H1 (cell line): ENCODE measurements around the gene ORAI1. TPM values are rescaled to one million over a fixed set of nuclear protein-coding genes. Genes with fewer than 3 reads are reported as not detected.

Source experiments
- CTCF ChIA-PET: fragments of 300-600 bp; sonication (Branson Sonifier 250); formaldehyde crosslinking; loops from one replicate; lab custom pipeline; 2021; ENCODE audit not compliant: partially characterized antibody; lab: Charles Lee
- POLR2A ChIA-PET: fragments of 300-600 bp; sonication (Branson Sonifier 250); formaldehyde crosslinking; loops from one replicate; lab custom pipeline; 2021; ENCODE audit warnings: inconsistent platforms; ENCODE audit not compliant: partially characterized antibody; lab: Charles Lee
- DNase-seq, 2 experiments: peaks; one replicate each; pipeline versions ENCODE4 v3.0.0 to v3.0.0-alpha.2; 2010 to 2022; ENCODE audit warnings: low spot score in 2 of 2, low read depth in 1 of 2, mixed read lengths in 1 of 2
- FAIRE-seq: peaks from 2 replicates; lab custom pipeline; 2011; peaks lifted over from hg19 to GRCh38; lab: Jason Lieb, UNC
- H2AFZ ChIP-seq: 2 replicates; pipeline ENCODE4 v1.8.1; 2012; ENCODE audit warnings: low read length, inconsistent platforms
- H2AK5ac ChIP-seq: 2 replicates; pipeline ENCODE4 v1.6.1; 2013; ENCODE audit warnings: low read depth, low read length
- H2BK120ac ChIP-seq: replicated peaks from 2 replicates; pipeline ENCODE3; 2013; ENCODE audit warnings: low read depth, low read length, inconsistent platforms
- H2BK12ac ChIP-seq: 2 replicates; pipeline ENCODE4 v1.6.1; 2013; ENCODE audit warnings: low read depth, low read length
- H2BK15ac ChIP-seq: 2 replicates; pipeline ENCODE4 v1.6.1; 2013; ENCODE audit warnings: low read length
- H2BK20ac ChIP-seq: 2 replicates; pipeline ENCODE4 v1.6.1; 2013; ENCODE audit warnings: low read length
- H2BK5ac ChIP-seq: 2 replicates; pipeline ENCODE4 v1.6.1; 2013; ENCODE audit warnings: low read depth, low read length
- H3K14ac ChIP-seq: 2 replicates; pipeline ENCODE4 v1.6.1; 2013; ENCODE audit warnings: inconsistent platforms; ENCODE audit not compliant: insufficient read length
- H3K18ac ChIP-seq: 2 replicates; pipeline ENCODE4 v1.6.1; 2013; ENCODE audit warnings: low read length; ENCODE audit errors: extremely low read depth
- H3K23ac ChIP-seq: 2 replicates; pipeline ENCODE4 v1.6.1; 2013; ENCODE audit warnings: inconsistent platforms; ENCODE audit not compliant: insufficient read length
- H3K23me2 ChIP-seq: 2 replicates; pipeline ENCODE4 v1.6.1; 2013; ENCODE audit warnings: low read depth, low read length
- H3K27ac ChIP-seq: 2 replicates; pipeline ENCODE4 v1.6.1; 2011; ENCODE audit warnings: low read depth, low read length, inconsistent platforms
- H3K27me3 ChIP-seq, 4 experiments: replicated peaks in 1 of 4; 1 replicate in 1 of 4; 2 replicates in 3 of 4; pipeline versions ENCODE4 v1.6.1 to v1.8.1; 2011 to 2013; ENCODE audit warnings: low read length in 3 of 4, mild to moderate bottlenecking in 3 of 4, inconsistent platforms in 2 of 4, mixed read lengths in 2 of 4, moderate library complexity in 1 of 4; ENCODE audit not compliant: control insufficient read depth in 3 of 4, insufficient read depth in 3 of 4; ENCODE audit errors: extremely low read depth in 1 of 4
- H3K36me3 ChIP-seq, 4 experiments: 2 replicates each; pipeline versions ENCODE4 v1.6.1 to v1.8.1; 2011 to 2013; ENCODE audit warnings: mild to moderate bottlenecking in 4 of 4, low read length in 3 of 4, moderate library complexity in 2 of 4, control low read depth in 1 of 4, inconsistent platforms in 1 of 4; ENCODE audit not compliant: insufficient read depth in 4 of 4, control insufficient read depth in 2 of 4
- H3K4ac ChIP-seq: replicated peaks from 2 replicates; pipeline ENCODE3; 2013; ENCODE audit warnings: low read length, low read depth, mixed read lengths, inconsistent platforms; ENCODE audit not compliant: insufficient read length
- H3K4me1 ChIP-seq, 4 experiments: replicated peaks in 1 of 4; 1 replicate in 1 of 4; 2 replicates in 3 of 4; pipeline versions ENCODE4 v1.6.1 to v1.8.1; 2011 to 2013; ENCODE audit warnings: low read length in 3 of 4, inconsistent platforms in 2 of 4, mixed read lengths in 1 of 4; ENCODE audit not compliant: insufficient read depth in 4 of 4, control insufficient read depth in 3 of 4
- H3K4me2 ChIP-seq, 2 experiments: 2 replicates each; pipeline versions ENCODE4 v1.6.1 to v1.8.1; 2011 to 2013; ENCODE audit warnings: low read depth in 2 of 2, low read length in 2 of 2, control low read depth in 1 of 2, inconsistent platforms in 1 of 2, mild to moderate bottlenecking in 1 of 2; ENCODE audit not compliant: insufficient read depth in 1 of 2
- H3K4me3 ChIP-seq, 4 experiments: fragments of 200-600, 300-600 bp in 1 of 4; sonication (generic), shearing (Covaris generic), sonication (Bioruptor Twin) in 1 of 4; 2 replicates each; pipeline versions ENCODE4 v1.5.1 to v1.8.1; 2011 to 2016; ENCODE audit warnings: low read length in 4 of 4, low read depth in 3 of 4, control low read depth in 2 of 4, inconsistent platforms in 2 of 4, mild to moderate bottlenecking in 2 of 4, mixed read lengths in 1 of 4, moderate library complexity in 1 of 4; ENCODE audit not compliant: insufficient read depth in 2 of 4; ENCODE audit errors: extremely low read depth in 1 of 4
- H3K56ac ChIP-seq: replicated peaks from 2 replicates; pipeline ENCODE3; 2013; ENCODE audit warnings: low read depth, mild to moderate bottlenecking, mixed read lengths, low read length, inconsistent platforms; ENCODE audit not compliant: insufficient read length
- H3K79me1 ChIP-seq: 2 replicates; pipeline ENCODE4 v1.6.1; 2013; ENCODE audit warnings: low read depth, low read length, control low read depth
- H3K79me2 ChIP-seq, 2 experiments: 2 replicates each; pipeline versions ENCODE4 v1.6.1 to v1.8.1; 2012 to 2013; ENCODE audit warnings: low read length in 2 of 2, mild to moderate bottlenecking in 2 of 2, inconsistent platforms in 1 of 2; ENCODE audit not compliant: insufficient read depth in 2 of 2, control insufficient read depth in 1 of 2
- H3K9ac ChIP-seq, 4 experiments: replicated peaks in 1 of 4; 1 replicate in 1 of 4; 2 replicates in 3 of 4; pipeline versions ENCODE4 v1.6.1 to v1.8.1; 2011 to 2013; ENCODE audit warnings: low read depth in 3 of 4, low read length in 3 of 4, control low read depth in 2 of 4, mild to moderate bottlenecking in 2 of 4, moderate library complexity in 2 of 4, inconsistent platforms in 1 of 4; ENCODE audit errors: extremely low read depth in 1 of 4
- H3K9me3 ChIP-seq, 2 experiments: 2 replicates each; pipeline versions ENCODE4 v1.6.1 to v1.8.1; 2012 to 2013; ENCODE audit warnings: mild to moderate bottlenecking in 2 of 2, moderate library complexity in 2 of 2, control low read depth in 1 of 2, inconsistent platforms in 1 of 2, low read depth in 1 of 2, low read length in 1 of 2, mixed read lengths in 1 of 2; ENCODE audit not compliant: insufficient read depth in 2 of 2
- H4K20me1 ChIP-seq, 2 experiments: replicated peaks in 1 of 2; 2 replicates each; pipeline versions ENCODE3 to v1.8.1; 2011 to 2013; ENCODE audit warnings: inconsistent platforms in 2 of 2, low read length in 2 of 2, mild to moderate bottlenecking in 1 of 2; ENCODE audit not compliant: insufficient read depth in 2 of 2, control insufficient read depth in 1 of 2
- H4K5ac ChIP-seq: 2 replicates; pipeline ENCODE4 v1.6.1; 2013; ENCODE audit warnings: low read length, low read depth, mixed read lengths, inconsistent platforms; ENCODE audit not compliant: insufficient read length
- H4K8ac ChIP-seq: 2 replicates; pipeline ENCODE4 v1.8.0; 2013; ENCODE audit warnings: mild to moderate bottlenecking, moderate library complexity, low read length, inconsistent platforms; ENCODE audit not compliant: insufficient read depth; ENCODE audit errors: extremely low read depth
- H4K91ac ChIP-seq: replicated peaks from 2 replicates; pipeline ENCODE3; 2013; ENCODE audit warnings: low read length, mixed read lengths, inconsistent platforms; ENCODE audit not compliant: insufficient read length
- ATF3 ChIP-seq: IDR thresholded peaks from 2 replicates; pipeline ENCODE4 v1.6.1; 2011; ENCODE audit warnings: low read depth, mild to moderate bottlenecking, low read length; ENCODE audit not compliant: insufficient read depth
- CBX5 ChIP-seq: fragments of 300-800, 300-1000 bp; sonication (generic); IDR thresholded peaks from 2 replicates; pipeline ENCODE4 v1.7.1; 2016; ENCODE audit warnings: antibody characterized with exemption, low read length, low read depth
- CHD2 ChIP-seq: IDR thresholded peaks from 2 replicates; pipeline ENCODE4 v1.6.1; 2012; ENCODE audit warnings: low read length, improper control_type of control experiment
- EGR1 ChIP-seq: IDR thresholded peaks from 2 replicates; pipeline ENCODE4 v1.6.1; 2011; ENCODE audit warnings: low read depth, low read length, borderline replicate concordance
- EP300 ChIP-seq, 2 experiments: IDR thresholded peaks; 1 replicate in 1 of 2; 2 replicates in 1 of 2; pipeline ENCODE4 v1.6.1; 2011 to 2012; ENCODE audit warnings: low read depth in 2 of 2, low read length in 2 of 2, mild to moderate bottlenecking in 2 of 2, borderline replicate concordance in 1 of 2, inconsistent platforms in 1 of 2, moderate library complexity in 1 of 2
- HDAC2 ChIP-seq, 2 experiments: fragments of 300-600 bp in 1 of 2; sonication (generic) in 1 of 2; IDR thresholded peaks; 2 replicates each; pipeline ENCODE4 v1.6.1; 2011 to 2012; ENCODE audit warnings: low read depth in 2 of 2, low read length in 2 of 2, mild to moderate bottlenecking in 2 of 2, moderate library complexity in 2 of 2, borderline replicate concordance in 1 of 2, inconsistent platforms in 1 of 2
- MAFK ChIP-seq: IDR thresholded peaks from 2 replicates; pipeline ENCODE4 v1.6.1; 2012; ENCODE audit warnings: low read depth, mild to moderate bottlenecking, improper control_type of control experiment, low read length
- NANOG ChIP-seq: IDR thresholded peaks from 2 replicates; pipeline ENCODE4 v1.6.1; 2011; ENCODE audit warnings: low read length, low read depth, mild to moderate bottlenecking, inconsistent platforms; ENCODE audit not compliant: insufficient read depth, poor library complexity, severe bottlenecking
- POU5F1 ChIP-seq: IDR thresholded peaks from 2 replicates; pipeline ENCODE4 v1.6.1; 2011; ENCODE audit warnings: low read depth, mild to moderate bottlenecking, low read length, moderate library complexity
- SIN3A ChIP-seq, 2 experiments: IDR thresholded peaks in 1 of 2; conservative IDR thresholded peaks in 1 of 2; 2 replicates each; pipeline ENCODE4 v1.6.1; 2011 to 2012; ENCODE audit warnings: low read length in 2 of 2, improper control_type of control experiment in 1 of 2, low read depth in 1 of 2, mild to moderate bottlenecking in 1 of 2
- SUZ12 ChIP-seq: fragments of 200-600 bp; sonication (generic); IDR thresholded peaks from 2 replicates; pipeline ENCODE4 v1.6.1; 2012; ENCODE audit warnings: mild to moderate bottlenecking, inconsistent platforms, low read length, moderate library complexity, mixed read lengths
- TCF12 ChIP-seq: IDR thresholded peaks from 2 replicates; pipeline ENCODE4 v1.6.1; 2011; ENCODE audit warnings: low read depth, mild to moderate bottlenecking, low read length
- TEAD4 ChIP-seq: IDR thresholded peaks from 2 replicates; pipeline ENCODE4 v1.6.1; 2012; ENCODE audit warnings: low read depth, low read length, inconsistent platforms, mixed read lengths
- WGBS, 2 experiments: shearing (Covaris generic) in 1 of 2; methylation state at CpG; one replicate each; pipeline versions ENCODE4 v1.1.6 to v1.1.7; 2013 to 2015; ENCODE audit warnings: low lambda C conversion rate in 2 of 2, mixed read lengths in 2 of 2, inconsistent platforms in 1 of 2, low coverage in 1 of 2, missing lambda C conversion rate in 1 of 2; ENCODE audit not compliant: insufficient replicate concordance in 2 of 2, insufficient coverage in 1 of 2, insufficient read length in 1 of 2; ENCODE audit errors: extremely low coverage in 1 of 2, missing lambda C conversion rate in 1 of 2; 5-methylcytosine and 5-hydroxymethylcytosine counted together
- polyA plus RNA-seq, 7 experiments: library from polyadenylated mRNA; depleted of rRNA in 3 of 7; stranded (reverse) in 5 of 7; unstranded in 2 of 7; fragments of >200 nt in 5 of 7; fragments of 200-250 nt in 2 of 7; gene quantifications; 1 replicate in 5 of 7; 2 replicates in 1 of 7; 4 replicates in 1 of 7; pipeline versions ENCODE4 v1.2.1 to v1.2.3, GENCODE V29; 2011 to 2013; ENCODE audit warnings: missing spikeins in 2 of 7, mixed read lengths in 2 of 7
- total RNA-seq: library from RNA; stranded (reverse); fragmentation: NEBNext Ultra II Directional; extraction: Animal tissue kit (Norgen Biotek cat#: 25700); gene quantifications from 2 replicates; pipeline ENCODE4 v1.2.1, GENCODE V29; 2021

ORAI1 gene
- total and polyA plus RNA-seq, 2 of the 8 experiments (the other 6 are each of a cell fraction or from before 2014, with no cell fraction given), result 29.9 to 71.5 TPM

GRCh38 chr12:121611306-121611705 lies 15.0 kb upstream of the ORAI1 start:
- H3K23ac ChIP-seq, result no peak overlapping the region
- 81% methylated on average over 2 of the region's 2 CpGs; no CpG with 5 or more reads in 1 of the 2 experiments for WGBS, 2 experiments
- H2BK120ac ChIP-seq, result no peak overlapping the region
- H4K8ac ChIP-seq, result no peak overlapping the region
- no peak overlapping the region for H3K4ac ChIP-seq
- H4K20me1 ChIP-seq, result no peaks in the 10 kb centered on the region
- no peak overlapping the region for H3K14ac ChIP-seq
- no peaks in the 10 kb centered on the region for H3K27me3 ChIP-seq
- no peak overlapping the region for H3K4me2 ChIP-seq
- no peak overlapping the region for H2AFZ ChIP-seq
- H2BK12ac ChIP-seq, result no peak overlapping the region
- H3K4me3 ChIP-seq, result no peak overlapping the region
- H3K36me3 ChIP-seq, result no peaks in the 10 kb centered on the region
- 0 out of 2 replicates have a peak overlapping the region, but pooled peaks have one; percentile 96 for H2BK15ac ChIP-seq
- FAIRE-seq (no peak), DNase-seq (peak in 1 of 2 experiments; percentile 87)
- H3K9ac ChIP-seq, result no peak overlapping the region
- H3K56ac ChIP-seq, result no peak overlapping the region
- no peak overlapping the region for H2BK5ac ChIP-seq
- peak overlapping the region; percentile 41 for H3K18ac ChIP-seq
- H4K5ac ChIP-seq, result no peak overlapping the region
- H4K91ac ChIP-seq, result no peak overlapping the region
- no peaks in the 10 kb centered on the region for H3K23me2 ChIP-seq
- no peak overlapping the region for H2BK20ac ChIP-seq
- H2AK5ac ChIP-seq, result no peak overlapping the region
- CTCF ChIA-PET, result interaction anchor here (1.4 to 2.5 kb wide), 6 partner anchors 9 to 58 kb away, joined by 5 to 12 read pairs (median 8); partner anchors contain the start of gene KDM2B
- H3K9me3 ChIP-seq, result no peaks in the 10 kb centered on the region
- no peak overlapping the region for H3K27ac ChIP-seq
- H3K79me2 ChIP-seq, result no peaks in the 10 kb centered on the region
- POLR2A ChIA-PET, result interaction anchor here (0.8 to 6.9 kb wide), 7 partner anchors 10 to 52 kb away, joined by 3 to 104 read pairs (median 17); partner anchors contain the start of genes KDM2B and ORAI1
- peaks cover 0 to 6% (median 1%) of the 10 kb centered on the region in 4 experiments; a peak in 2 of 7 replicates for H3K4me1 ChIP-seq
- H3K79me1 ChIP-seq, result no peaks in the 10 kb centered on the region
- TF ChIP-seq TCF12 (no peak), ATF3 (no peak), CBX5 (no peak), CHD2 (no peak), MAFK (no peak), HDAC2 (IDR thresholded peaks at IDR 0.05; ENCODE audit: borderline replicate concordance in 1 of 2, low read depth in 2 of 2, low read length in 2 of 2) (no peak), SUZ12 (no peak), TEAD4 (no peak), EP300 (IDR thresholded peaks at IDR 0.05; ENCODE audit: borderline replicate concordance in 1 of 2, low read depth in 2 of 2, low read length in 2 of 2) (no peak), SIN3A (conservative IDR thresholded peaks at IDR 0.05 in 1 of 2, IDR thresholded peaks at IDR 0.05 in 1 of 2; ENCODE audit: low read depth in 1 of 2, low read length in 2 of 2) (no peak), NANOG (no peak), EGR1 (no peak), POU5F1 (no peak)
